ENCODE results near the gene ZNF740. TPM values are rescaled to one million over a fixed set of nuclear protein-coding genes. Genes with fewer than 3 reads are reported as not detected.

ZNF740 gene
- total RNA-seq, 4 donors from 2014 or later = 14.0 to 22.3 (median 17.7) TPM

GRCh38 chr12:53197011-53197640 lies 16.6 kb downstream of the ZNF740 start:
- no peak for TF ChIP-seq CTCF (IDR thresholded peaks at IDR 0.05; ENCODE audit: low read depth)

- TF ChIP-seq CTCF (IDR thresholded peaks at IDR 0.05; ENCODE audit: low read depth) = no peak
These were observed 18.1 kb downstream of the ZNF740 start for GRCh38 chr12:53198486-53199110.

GRCh38 chr12:53199700-53200099 lies 19.2 kb downstream of the ZNF740 start:
- TF ChIP-seq CTCF (IDR thresholded peaks at IDR 0.05; ENCODE audit: low read depth) = no peak

- TF ChIP-seq CTCF (IDR thresholded peaks at IDR 0.05; ENCODE audit: low read depth) = no peak
These were observed 19.6 kb downstream of the ZNF740 start for GRCh38 chr12:53200107-53200457.

GRCh38 chr12:53200458-53201176 lies 20.1 kb downstream of the ZNF740 start:
- no peak for TF ChIP-seq CTCF (IDR thresholded peaks at IDR 0.05; ENCODE audit: low read depth)

- no peak for TF ChIP-seq CTCF (IDR thresholded peaks at IDR 0.05; ENCODE audit: low read depth)
These were observed 20.6 kb downstream of the ZNF740 start for GRCh38 chr12:53201177-53201541.

- no peak for TF ChIP-seq CTCF (IDR thresholded peaks at IDR 0.05; ENCODE audit: low read depth)
These were observed 21.1 kb downstream of the ZNF740 start for GRCh38 chr12:53201639-53202038.

All from subcutaneous adipose tissue (tissue), 4 donors.